Choroid plexus epithelial cell (primary cell): ENCODE data around the gene CYSRT1.
A peak's percentile ranks its signal among the peaks of the same experiment; 100 is the strongest.

ENCODE experiments used
- DNase-seq: peaks from one replicate; pipeline ENCODE4 v3.0.0-alpha.2; 2010; ENCODE audit warnings: low read depth
- H3K4me3 ChIP-seq: 2 replicates; pipeline ENCODE4 v1.5.1; 2011; ENCODE audit warnings: low read depth, mild to moderate bottlenecking, control low read depth, low read length, moderate library complexity
- TF ChIP-seq, protein P1 (sequence below): conservative IDR thresholded peaks from 2 replicates; pipeline ENCODE4 v1.5.1; 2011; ENCODE audit warnings: low read depth, mild to moderate bottlenecking, control low read depth, inconsistent platforms, low read length, moderate library complexity

Gene CYSRT1

DNA sequence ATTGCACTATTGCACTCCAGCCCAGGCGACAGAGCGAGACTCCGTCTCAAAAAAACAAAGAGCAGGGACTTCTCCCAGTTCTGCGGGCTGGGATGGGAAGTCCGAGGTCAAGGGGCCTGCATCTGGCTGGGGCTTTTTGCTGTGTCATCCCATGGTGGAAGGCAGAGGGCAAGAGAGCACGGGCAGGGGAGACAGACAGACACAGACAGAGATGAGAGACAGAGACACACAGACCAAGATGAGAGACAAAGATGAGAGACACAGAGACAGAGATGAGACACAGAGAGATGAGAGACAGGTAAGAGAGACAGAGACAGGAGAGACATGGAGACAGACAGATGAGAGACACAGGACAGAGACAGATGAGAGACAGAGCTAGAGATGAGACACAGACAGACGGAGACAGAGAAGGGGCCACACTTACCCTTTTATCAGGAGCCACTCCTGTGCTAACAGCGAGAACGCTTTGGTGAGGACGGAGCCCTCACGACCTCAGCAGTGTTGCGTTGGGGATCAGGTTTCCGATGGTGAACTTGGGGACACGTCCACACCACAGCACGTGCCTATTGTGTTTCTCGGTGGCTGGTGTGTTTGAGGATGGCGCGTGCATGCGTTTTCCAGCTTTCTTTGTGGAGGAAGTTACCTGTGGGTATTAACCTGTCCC is 43.7 kb downstream of the CYSRT1 start:
- TF ChIP-seq, protein P1, sequence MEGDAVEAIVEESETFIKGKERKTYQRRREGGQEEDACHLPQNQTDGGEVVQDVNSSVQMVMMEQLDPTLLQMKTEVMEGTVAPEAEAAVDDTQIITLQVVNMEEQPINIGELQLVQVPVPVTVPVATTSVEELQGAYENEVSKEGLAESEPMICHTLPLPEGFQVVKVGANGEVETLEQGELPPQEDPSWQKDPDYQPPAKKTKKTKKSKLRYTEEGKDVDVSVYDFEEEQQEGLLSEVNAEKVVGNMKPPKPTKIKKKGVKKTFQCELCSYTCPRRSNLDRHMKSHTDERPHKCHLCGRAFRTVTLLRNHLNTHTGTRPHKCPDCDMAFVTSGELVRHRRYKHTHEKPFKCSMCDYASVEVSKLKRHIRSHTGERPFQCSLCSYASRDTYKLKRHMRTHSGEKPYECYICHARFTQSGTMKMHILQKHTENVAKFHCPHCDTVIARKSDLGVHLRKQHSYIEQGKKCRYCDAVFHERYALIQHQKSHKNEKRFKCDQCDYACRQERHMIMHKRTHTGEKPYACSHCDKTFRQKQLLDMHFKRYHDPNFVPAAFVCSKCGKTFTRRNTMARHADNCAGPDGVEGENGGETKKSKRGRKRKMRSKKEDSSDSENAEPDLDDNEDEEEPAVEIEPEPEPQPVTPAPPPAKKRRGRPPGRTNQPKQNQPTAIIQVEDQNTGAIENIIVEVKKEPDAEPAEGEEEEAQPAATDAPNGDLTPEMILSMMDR: no peak
- peak; percentile 46 for DNase-seq
- H3K4me3 ChIP-seq: no peak overlapping the region

DNA sequence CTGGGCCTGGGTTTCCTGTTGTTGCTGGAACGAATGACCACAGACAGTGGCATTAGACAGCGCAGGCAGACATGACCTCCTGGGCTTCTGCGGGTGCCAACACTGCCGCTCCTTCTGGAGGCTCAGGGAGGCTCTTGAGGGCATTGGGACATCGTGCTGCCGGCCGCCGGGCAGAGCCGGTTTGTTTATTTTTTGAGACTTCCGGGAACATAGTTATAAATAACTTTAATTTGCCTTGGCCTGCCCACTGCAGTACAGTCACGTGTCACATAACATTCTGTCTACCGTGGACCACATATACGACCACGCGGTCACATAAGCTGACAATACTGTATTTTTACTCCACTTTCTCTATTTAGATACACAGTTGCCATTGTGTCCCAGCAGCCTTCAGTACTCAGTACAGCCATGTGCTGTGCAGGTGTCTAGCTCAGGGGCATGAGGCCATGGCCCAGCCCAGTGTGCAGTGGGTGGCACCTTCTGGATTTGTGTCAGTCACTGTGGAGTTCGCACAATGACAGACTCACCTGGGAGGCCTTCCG is 44.3 kb downstream of the CYSRT1 start:
- H3K4me3 ChIP-seq: no peak overlapping the region
- TF ChIP-seq, protein P1: no peak
- peak; percentile 62 for DNase-seq

GRCh38 chr9:137270929-137271695 is 46.1 kb downstream of the CYSRT1 start:
- no peak for DNase-seq
- TF ChIP-seq, protein P1: no peak
- H3K4me3 ChIP-seq: no peak overlapping the region

GRCh38 chr9:137271696-137272076 is 46.7 kb downstream of the CYSRT1 start:
- H3K4me3 ChIP-seq: no peak overlapping the region
- no peak for DNase-seq
- TF ChIP-seq, protein P1: no peak

- TF ChIP-seq, protein P1: no peak
- no peak for DNase-seq
- H3K4me3 ChIP-seq: no peak overlapping the region
Measured at GRCh38 chr9:137272241-137273094, 47.5 kb downstream of the CYSRT1 start.

GRCh38 chr9:137273095-137273490 is 48.1 kb downstream of the CYSRT1 start:
- no peak overlapping the region for H3K4me3 ChIP-seq
- no peak for DNase-seq
- TF ChIP-seq, protein P1: no peak
